Stomach (tissue), 4 donors: ENCODE measurements around the gene C11orf21.

ENCODE experiments used
- CTCF ChIP-seq, 7 experiments: fragments of 450-650 bp in 4 of 7; fragments of 200-600 bp in 3 of 7; sonication (generic) in 3 of 7; IDR thresholded peaks; one replicate each; pipeline ENCODE4 v1.5.1; 2016 to 2019; ENCODE audit warnings: antibody characterized with exemption in 7 of 7, control low read depth in 2 of 7, mild to moderate bottlenecking in 1 of 7
- POLR2AphosphoS5 ChIP-seq, 3 donors: sonication (generic); formaldehyde crosslinking; IDR thresholded peaks; one replicate each; pipeline ENCODE4 v1.6.1; 2016; ENCODE audit warnings: antibody characterized with exemption in 3 of 3

GRCh38 chr11:2293984-2294925 is 7.5 kb downstream of the C11orf21 start:
- no peak for TF ChIP-seq CTCF (IDR thresholded peaks at IDR 0.05)
- no peak for TF ChIP-seq POLR2AphosphoS5 (IDR thresholded peaks at IDR 0.05)
